ENCODE data around the gene ARMH3.

- TF ChIP-seq CTCF (IDR thresholded peaks at IDR 0.05), result no peak
- no peak for TF ChIP-seq EP300 (IDR thresholded peaks at IDR 0.05)
Observed at GRCh38 chr10:101961591-101962498, 94.1 kb downstream of the ARMH3 start.

Data from stomach (tissue), 4 donors.